RCC 7860 (cell line): ENCODE results near the gene GPR31.
"Not testable (repeated sequence)": the region's sequence is repeated elsewhere in the genome, so short reads cannot be mapped to it uniquely, and the experiment has no call there.

Experiments
- DNase-seq: peaks from one replicate; pipeline ENCODE4 v3.0.0-alpha.2; 2015; ENCODE audit warnings: low spot score
- FAIRE-seq: peaks from 2 replicates; lab custom pipeline; 2012; peaks lifted over from hg19 to GRCh38; lab: Jason Lieb, UNC

Gene GPR31

DNA sequence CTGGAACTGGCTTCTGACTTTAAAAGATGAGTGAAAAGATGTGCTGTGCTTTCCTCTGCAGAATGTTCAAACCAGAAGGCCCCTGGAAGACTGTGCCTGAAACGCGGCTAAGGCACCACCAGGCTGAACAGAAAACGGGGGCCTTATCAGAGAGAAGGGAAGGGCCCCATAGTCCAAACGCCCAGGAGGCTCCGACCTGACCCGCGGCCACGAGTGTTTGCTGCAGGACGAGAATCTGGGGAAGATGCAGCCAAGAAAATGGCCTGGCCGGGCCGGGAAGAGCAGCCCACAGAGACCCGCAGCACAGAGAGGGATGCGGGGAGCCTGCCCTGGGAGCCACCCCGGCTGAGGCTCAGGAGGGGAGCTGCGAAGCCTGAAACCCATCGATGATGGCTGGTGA is 10.5 kb upstream of the GPR31 start:
- not testable (repeated sequence) for FAIRE-seq, DNase-seq

DNA sequence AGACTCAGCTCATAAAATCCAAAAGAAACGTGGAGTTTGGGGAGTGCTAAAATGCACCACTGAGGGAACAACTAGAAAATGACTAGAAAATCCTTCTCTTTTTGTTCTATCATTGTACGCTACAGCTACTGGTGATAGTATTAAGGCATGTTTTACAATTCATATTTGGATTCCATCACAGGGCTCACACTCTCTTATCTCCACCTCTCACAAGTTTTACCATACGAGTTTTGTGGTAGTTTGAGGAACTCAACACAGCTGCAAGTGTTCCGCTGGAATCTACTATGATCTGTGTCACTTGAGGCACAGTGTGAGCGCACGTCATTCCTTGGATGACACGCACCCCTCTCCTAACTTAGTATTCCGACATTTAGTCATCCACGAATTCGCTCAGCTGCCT is 9.9 kb upstream of the GPR31 start:
- FAIRE-seq, DNase-seq: not testable (repeated sequence)

DNA sequence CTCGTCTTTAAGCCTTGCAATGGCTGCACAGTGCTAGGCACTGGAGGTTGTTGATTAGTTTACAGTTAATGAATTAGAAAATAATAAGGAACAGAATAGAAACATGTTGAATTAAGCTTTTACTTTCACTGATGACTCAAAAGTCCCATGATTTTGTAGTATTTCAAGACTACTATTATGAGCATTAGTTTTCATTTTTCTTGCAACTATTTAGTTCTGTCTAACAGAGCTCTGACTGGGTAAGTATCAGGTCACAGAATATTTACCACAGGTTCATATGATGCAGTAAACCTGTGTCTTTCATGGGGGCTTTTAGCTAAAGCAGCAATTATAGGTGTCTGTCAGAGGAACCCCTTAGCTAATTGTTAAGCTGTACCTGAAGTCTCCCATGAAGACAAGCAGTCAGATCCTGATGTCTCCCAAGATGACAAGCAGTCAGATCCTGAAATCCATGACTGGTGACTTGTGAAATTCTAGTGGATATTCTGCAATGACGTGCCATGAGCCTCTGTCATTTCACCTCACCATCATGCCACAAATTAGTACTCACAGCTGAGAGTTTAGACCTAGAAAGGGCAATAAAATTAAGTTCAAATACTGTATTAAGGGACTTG is 8.2 kb upstream of the GPR31 start:
- DNase-seq (no peak), FAIRE-seq (no peak)

- FAIRE-seq: no peak
Measured at GRCh38 chr6:167164261-167164660, 6.5 kb upstream of the GPR31 start.

DNA sequence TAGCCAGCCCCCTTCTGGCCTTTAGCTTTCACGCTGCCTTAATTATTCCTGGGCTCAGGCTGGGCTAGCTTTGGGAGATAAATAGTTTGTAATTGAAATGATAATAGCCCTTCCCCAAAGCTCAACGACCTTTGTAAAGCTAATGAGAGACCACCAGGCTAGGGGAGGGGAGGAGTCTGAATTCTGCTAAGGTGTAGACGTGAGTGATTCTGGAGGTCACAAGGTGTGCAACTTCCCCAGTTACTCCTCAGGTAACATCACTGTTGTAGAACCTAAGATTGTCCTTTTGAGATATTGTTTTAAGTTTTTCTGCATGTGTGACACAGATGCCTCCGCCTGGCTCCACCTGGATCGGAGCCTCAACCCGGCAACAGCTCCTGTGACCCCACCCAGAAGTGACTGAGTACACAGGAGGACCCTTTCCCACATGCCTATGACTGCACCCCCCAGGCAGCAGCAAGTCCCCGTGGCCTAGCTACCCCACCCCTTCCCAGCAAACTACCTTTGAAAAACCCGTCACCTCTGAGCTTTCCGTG is 5.8 kb upstream of the GPR31 start:
- DNase-seq: no peak
- FAIRE-seq: no peak

More at GRCh38 chr6:167164261-167164660, 6.5 kb upstream of the GPR31 start:
- no peak for DNase-seq

DNA sequence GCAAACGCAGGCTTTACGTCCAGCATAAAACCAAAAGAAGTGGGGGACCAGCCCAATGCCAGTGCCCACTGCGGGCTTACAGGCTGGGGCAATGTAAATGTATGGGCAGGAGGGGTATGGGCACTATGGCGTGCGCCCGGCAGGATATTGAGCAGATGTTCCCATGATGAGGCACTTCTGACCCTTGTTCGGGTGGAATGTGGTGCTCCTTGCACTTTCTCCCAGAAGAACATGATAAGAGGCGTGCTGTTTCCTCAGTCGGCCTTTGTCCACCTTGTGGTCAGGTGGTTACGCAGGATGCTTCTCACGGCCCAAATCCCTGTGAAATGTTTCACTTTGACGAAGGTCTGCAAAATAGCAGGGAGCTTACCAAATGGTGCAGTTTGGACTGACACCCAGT is 4.8 kb upstream of the GPR31 start:
- DNase-seq (no peak), FAIRE-seq (no peak)

DNA sequence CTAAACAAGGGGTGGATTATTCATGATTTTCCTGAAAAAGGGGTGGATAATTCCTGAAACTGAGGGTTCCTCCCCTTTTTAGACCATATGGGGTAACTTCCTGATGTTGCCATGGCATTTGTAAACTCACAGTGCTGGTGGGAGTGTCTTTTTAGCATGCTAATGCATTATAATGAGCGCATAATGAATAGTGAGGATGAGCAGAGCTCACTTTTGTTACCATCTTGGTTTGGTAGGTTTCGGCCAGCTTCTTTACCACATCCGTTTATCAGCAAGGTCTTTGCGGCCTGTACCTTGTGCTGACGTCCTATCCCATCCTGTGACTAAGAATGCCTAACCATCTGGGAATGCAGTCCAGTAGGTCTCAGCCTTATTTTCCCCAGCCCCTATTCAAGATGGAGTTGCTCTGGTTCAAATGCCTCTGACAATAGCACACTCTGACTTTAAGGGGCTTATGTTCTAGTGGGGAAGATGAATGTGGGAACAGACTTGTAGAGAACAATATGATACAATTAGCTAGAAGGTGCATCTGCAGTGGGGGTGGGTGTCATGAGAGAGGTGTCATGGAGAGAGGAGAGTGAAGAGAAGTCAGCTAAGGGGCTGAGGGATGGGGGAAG is 4.2 kb upstream of the GPR31 start:
- no peak for FAIRE-seq
- DNase-seq: no peak

DNA sequence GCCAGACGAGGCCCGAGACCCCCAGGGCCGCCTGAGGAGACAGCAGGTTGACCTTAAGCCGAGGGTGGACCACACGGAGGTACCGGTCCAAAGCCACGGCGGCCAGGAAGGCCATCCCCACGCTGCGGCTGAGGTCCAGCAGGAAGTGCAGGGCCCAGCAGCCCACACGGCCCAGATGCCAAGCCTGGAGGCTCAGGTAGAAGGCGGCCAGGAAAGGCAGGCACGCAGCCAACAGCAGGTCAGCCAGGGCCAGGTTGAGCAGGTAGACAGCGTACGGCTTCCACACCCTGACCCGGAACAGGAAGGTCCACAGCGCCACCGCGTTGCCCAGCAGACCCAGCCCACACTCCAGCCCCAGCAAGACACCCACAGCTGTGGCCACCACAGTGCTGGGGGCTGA is 366 bp downstream of the GPR31 start:
- FAIRE-seq: no peak
- DNase-seq: no peak

- DNase-seq: no peak
- FAIRE-seq: no peak
Measured at GRCh38 chr6:167154895-167155294, 2.9 kb downstream of the GPR31 start.

GRCh38 chr6:167154291-167154690 is 3.5 kb downstream of the GPR31 start:
- DNase-seq (no peak), FAIRE-seq (no peak)

GRCh38 chr6:167153521-167153959 is 4.2 kb downstream of the GPR31 start:
- FAIRE-seq (no peak), DNase-seq (peak; percentile 43)

GRCh38 chr6:167152862-167153261 is 4.9 kb downstream of the GPR31 start:
- FAIRE-seq (no peak), DNase-seq (no peak)

- no peak for FAIRE-seq
- no peak for DNase-seq
Measured at GRCh38 chr6:167151648-167152047, 6.1 kb downstream of the GPR31 start.

DNA sequence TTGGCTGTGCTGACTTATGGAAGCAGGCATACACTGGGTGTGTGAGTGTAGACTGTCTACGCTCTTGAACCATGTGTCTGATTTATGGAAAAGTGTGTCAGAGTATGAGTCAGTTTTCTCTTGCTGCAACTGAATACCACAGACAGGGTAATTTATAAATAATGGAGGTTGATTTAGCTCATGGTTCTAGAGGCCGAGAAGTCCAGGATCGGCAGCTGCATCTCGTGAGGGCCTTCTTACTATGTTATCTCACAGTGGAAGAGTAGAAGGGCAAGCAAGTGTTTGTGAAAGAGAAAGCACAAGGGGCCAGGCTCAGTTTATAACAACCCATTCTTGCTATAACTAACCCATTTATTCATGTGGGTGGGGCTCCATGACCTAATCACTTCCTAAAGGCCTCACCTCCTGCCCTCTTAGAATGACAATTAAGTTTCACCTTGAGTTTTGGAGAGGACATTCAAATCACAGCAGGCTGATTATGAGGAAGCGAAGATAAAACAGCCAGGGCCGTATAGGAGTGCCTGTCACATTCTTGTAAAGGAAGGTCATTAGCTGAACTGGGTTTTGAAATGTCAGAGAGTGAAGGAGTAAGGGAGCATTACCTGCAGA is 6.7 kb downstream of the GPR31 start:
- DNase-seq (no peak), FAIRE-seq (no peak)

- DNase-seq: no peak
- FAIRE-seq: no peak
Measured at GRCh38 chr6:167148997-167149396, 8.8 kb downstream of the GPR31 start.

DNA sequence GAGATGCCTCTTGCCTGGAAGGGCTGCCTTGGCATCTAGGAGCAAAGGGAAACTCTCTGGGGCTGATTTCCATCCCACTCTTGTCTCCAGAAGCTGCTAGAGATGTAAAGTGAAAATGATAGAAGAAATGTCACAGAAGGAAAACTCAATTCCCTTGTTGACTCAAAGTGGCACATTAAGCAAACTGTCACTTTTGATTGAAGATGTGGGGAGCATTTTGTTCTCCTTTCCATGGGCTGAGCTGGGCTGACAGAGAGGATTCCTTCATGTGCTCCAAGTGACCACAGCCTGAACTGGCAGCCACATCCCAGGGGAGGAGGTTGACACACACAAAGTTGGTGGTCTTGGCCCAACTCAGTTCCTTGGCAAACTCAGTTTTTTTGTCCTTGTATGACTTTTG is 9.8 kb downstream of the GPR31 start:
- DNase-seq (no peak), FAIRE-seq (no peak)

GRCh38 chr6:167146977-167147376 is 10.8 kb downstream of the GPR31 start:
- FAIRE-seq: no peak
- no peak for DNase-seq

GRCh38 chr6:167146135-167146534 is 11.6 kb downstream of the GPR31 start:
- DNase-seq (no peak), FAIRE-seq (no peak)

- FAIRE-seq (no peak), DNase-seq (no peak)
Measured at GRCh38 chr6:167145461-167145860, 12.3 kb downstream of the GPR31 start.

GRCh38 chr6:167143041-167143440 is 14.7 kb downstream of the GPR31 start:
- FAIRE-seq (no peak), DNase-seq (no peak)

- DNase-seq (no peak), FAIRE-seq (no peak)
Measured at GRCh38 chr6:167142433-167142761, 15.4 kb downstream of the GPR31 start.
